ENCODE results near the gene MAST4. TPM values are rescaled to one million over a fixed set of nuclear protein-coding genes. Genes with fewer than 3 reads are reported as not detected.

MAST4 gene
- total and polyA plus RNA-seq, 2 donors (not counting 1 experiment from before 2014, with no cell fraction given): 2.5 to 57.1 TPM

DNA sequence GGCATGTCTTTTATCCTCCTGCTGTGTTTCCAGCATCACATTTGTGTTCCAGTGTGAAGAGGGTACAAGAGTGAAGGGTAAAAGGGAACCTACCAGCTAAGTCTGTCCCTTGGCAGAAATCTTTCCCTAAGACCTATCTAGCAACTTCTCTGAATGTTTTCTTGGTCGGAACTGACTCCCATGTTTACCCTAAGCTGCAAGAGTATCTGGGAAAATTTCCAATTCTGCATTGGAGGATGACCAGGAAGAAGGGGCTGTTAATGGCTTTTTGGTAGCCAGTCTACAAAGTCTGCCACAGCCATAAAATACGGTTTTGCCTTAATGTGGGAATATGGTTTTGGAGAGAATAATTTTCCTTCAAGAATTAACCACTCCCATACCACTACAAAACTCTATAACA is 75.1 kb downstream of the MAST4 start:
- H3K27me3 Mint-ChIP-seq: peaks cover 21% of the 10 kb centered on the region

DNA sequence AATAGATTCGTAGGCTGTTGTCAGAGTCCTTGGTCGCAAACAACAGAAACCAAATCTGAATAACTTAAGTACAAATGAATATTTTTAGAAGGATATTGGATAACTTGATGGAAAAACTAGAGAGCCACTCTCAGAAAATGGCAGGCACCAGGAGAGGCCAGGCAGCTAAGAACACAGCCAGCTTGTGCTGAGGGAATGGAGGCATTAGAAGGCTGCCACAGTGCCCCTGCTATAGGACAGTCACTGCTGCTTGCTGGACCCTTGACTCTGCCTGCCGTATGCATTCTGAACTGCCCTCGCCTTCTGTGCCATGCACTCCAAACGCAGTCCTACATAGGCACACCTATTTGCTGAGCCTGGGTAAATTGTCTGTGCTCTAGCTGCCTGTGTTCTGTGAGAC is 78.6 kb downstream of the MAST4 start:
- H3K9me3 ChIP-seq (ENCODE audit: control extremely low read depth in 1 of 3, control insufficient read depth in 2 of 3, insufficient read depth in 1 of 3, low read length in 2 of 3): no peaks in the 10 kb centered on the region
- H3K4me3 ChIP-seq (ENCODE audit: control extremely low read depth in 1 of 5, extremely low read depth in 1 of 5, insufficient read depth in 1 of 5, low read depth in 2 of 5, low read length in 4 of 5): no peak overlapping the region
- Mint-ChIP-seq H3K9me3 (ENCODE audit: insufficient read depth) (no peaks in the 10 kb centered on the region), H3K4me1 (no peaks in the 10 kb centered on the region), H3K27ac (no peak overlapping the region), H3K27me3 (peaks cover 11% of the 10 kb centered on the region), H3K4me3 (no peak overlapping the region)
- no peak for DNase-seq
- intact Hi-C loops (cut with micrococcal nuclease): no loop called here
- no peaks in the 10 kb centered on the region for H3K36me3 ChIP-seq (replicated peaks in 1 of 2; ENCODE audit: control extremely low read depth in 1 of 2, control insufficient read depth in 1 of 2, extremely low read depth in 1 of 2, insufficient read depth in 2 of 2, low read length in 1 of 2)
- H3K4me2 ChIP-seq (replicated peaks; ENCODE audit: low read depth, low read length, poor library complexity, severe bottlenecking): no peak overlapping the region
- no peak overlapping the region for H3K9ac ChIP-seq (ENCODE audit: low read length)
- TF ChIP-seq EZH2 (IDR thresholded peaks at IDR 0.05; ENCODE audit: borderline replicate concordance, insufficient read depth, low read depth, low read length, poor library complexity, severe bottlenecking): no peak
- TF ChIP-seq, protein P1, sequence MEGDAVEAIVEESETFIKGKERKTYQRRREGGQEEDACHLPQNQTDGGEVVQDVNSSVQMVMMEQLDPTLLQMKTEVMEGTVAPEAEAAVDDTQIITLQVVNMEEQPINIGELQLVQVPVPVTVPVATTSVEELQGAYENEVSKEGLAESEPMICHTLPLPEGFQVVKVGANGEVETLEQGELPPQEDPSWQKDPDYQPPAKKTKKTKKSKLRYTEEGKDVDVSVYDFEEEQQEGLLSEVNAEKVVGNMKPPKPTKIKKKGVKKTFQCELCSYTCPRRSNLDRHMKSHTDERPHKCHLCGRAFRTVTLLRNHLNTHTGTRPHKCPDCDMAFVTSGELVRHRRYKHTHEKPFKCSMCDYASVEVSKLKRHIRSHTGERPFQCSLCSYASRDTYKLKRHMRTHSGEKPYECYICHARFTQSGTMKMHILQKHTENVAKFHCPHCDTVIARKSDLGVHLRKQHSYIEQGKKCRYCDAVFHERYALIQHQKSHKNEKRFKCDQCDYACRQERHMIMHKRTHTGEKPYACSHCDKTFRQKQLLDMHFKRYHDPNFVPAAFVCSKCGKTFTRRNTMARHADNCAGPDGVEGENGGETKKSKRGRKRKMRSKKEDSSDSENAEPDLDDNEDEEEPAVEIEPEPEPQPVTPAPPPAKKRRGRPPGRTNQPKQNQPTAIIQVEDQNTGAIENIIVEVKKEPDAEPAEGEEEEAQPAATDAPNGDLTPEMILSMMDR (IDR thresholded peaks at IDR 0.05): no peak
- ChIA-PET CTCF (no interaction called here), POLR2A (no interaction called here)
- WGBS (ENCODE audit: insufficient coverage): no CpG with 5 or more reads among the region's 5 CpGs
- no peak overlapping the region for H3K27ac ChIP-seq (ENCODE audit: low read length in 2 of 2)
- H3K4me1 ChIP-seq (ENCODE audit: control insufficient read depth in 2 of 2, insufficient read depth in 2 of 2, low read length in 2 of 2): no peaks in the 10 kb centered on the region
- H2AFZ ChIP-seq (ENCODE audit: insufficient read depth, low read depth, low read length, poor library complexity, severe bottlenecking): no peak overlapping the region
- ATAC-seq (ENCODE audit: low read depth): no peak
- no peaks in the 10 kb centered on the region for H3K27me3 ChIP-seq (replicated peaks in 1 of 4; ENCODE audit: control extremely low read depth in 1 of 4, control insufficient read depth in 3 of 4, insufficient read depth in 4 of 4, low read length in 3 of 4)
- no peaks in the 10 kb centered on the region for H4K20me1 ChIP-seq (ENCODE audit: control insufficient read depth, insufficient read depth, low read length, poor library complexity, severe bottlenecking)
- no peaks in the 10 kb centered on the region for H3K79me2 ChIP-seq (ENCODE audit: control insufficient read depth, insufficient read depth, low read length)

More for the DNA sequence above, 75.1 kb downstream of the MAST4 start:
- ChIA-PET POLR2A (no interaction called here), CTCF (no interaction called here)
- Histone ChIP-seq H3K4me2 (replicated peaks; ENCODE audit: low read depth, low read length, poor library complexity, severe bottlenecking) (no peak overlapping the region), H3K36me3 (replicated peaks in 1 of 2; ENCODE audit: control extremely low read depth in 1 of 2, control insufficient read depth in 1 of 2, extremely low read depth in 1 of 2, insufficient read depth in 2 of 2, low read length in 1 of 2) (no peaks in the 10 kb centered on the region), H3K4me3 (ENCODE audit: control extremely low read depth in 1 of 5, extremely low read depth in 1 of 5, insufficient read depth in 1 of 5, low read depth in 2 of 5, low read length in 4 of 5) (no peak overlapping the region), H3K79me2 (ENCODE audit: control insufficient read depth, insufficient read depth, low read length) (no peaks in the 10 kb centered on the region), H4K20me1 (ENCODE audit: control insufficient read depth, insufficient read depth, low read length, poor library complexity, severe bottlenecking) (no peaks in the 10 kb centered on the region), H3K27me3 (replicated peaks in 1 of 4; ENCODE audit: control extremely low read depth in 1 of 4, control insufficient read depth in 3 of 4, insufficient read depth in 4 of 4, low read length in 3 of 4) (no peaks in the 10 kb centered on the region), H3K4me1 (ENCODE audit: control insufficient read depth in 2 of 2, insufficient read depth in 2 of 2, low read length in 2 of 2) (no peaks in the 10 kb centered on the region), H3K9ac (ENCODE audit: low read length) (no peak overlapping the region), H3K27ac (ENCODE audit: low read length in 2 of 2) (no peak overlapping the region), H3K9me3 (ENCODE audit: control extremely low read depth in 1 of 3, control insufficient read depth in 2 of 3, insufficient read depth in 1 of 3, low read length in 2 of 3) (no peaks in the 10 kb centered on the region), H2AFZ (ENCODE audit: insufficient read depth, low read depth, low read length, poor library complexity, severe bottlenecking) (no peak overlapping the region)
- ATAC-seq (ENCODE audit: low read depth) (no peak), DNase-seq (no peak)
- Mint-ChIP-seq H3K4me1 (no peaks in the 10 kb centered on the region), H3K9me3 (ENCODE audit: insufficient read depth) (no peaks in the 10 kb centered on the region), H3K4me3 (no peak overlapping the region), H3K27ac (no peak overlapping the region)
- intact Hi-C loops (cut with micrococcal nuclease): no loop called here
- no CpG with 5 or more reads among the region's 2 CpGs for WGBS (ENCODE audit: insufficient coverage)
- TF ChIP-seq, protein P1 (IDR thresholded peaks at IDR 0.05): no peak
- no peak for TF ChIP-seq EZH2 (IDR thresholded peaks at IDR 0.05; ENCODE audit: borderline replicate concordance, insufficient read depth, low read depth, low read length, poor library complexity, severe bottlenecking)

Data from B cell (primary cell).